ENCODE measurements around the gene NUP93. TPM values are rescaled to one million over a fixed set of nuclear protein-coding genes. Genes with fewer than 3 reads are reported as not detected.

The NUP93 gene
- total and polyA plus RNA-seq, 2 experiments from 2014 or later: 139 to 187 TPM

GRCh38 chr16:56889206-56889605 is 159.3 kb downstream of the NUP93 start:
- peak; percentile 33 for ATAC-seq
- H4K20me1 ChIP-seq (replicated peaks; ENCODE audit: insufficient read depth): no peaks in the 10 kb centered on the region
- H3K9me2 ChIP-seq (ENCODE audit: insufficient read depth): no peaks in the 10 kb centered on the region

More at GRCh38 chr16:56889206-56889605, 159.3 kb downstream of the NUP93 start:
- no peak overlapping the region for H3K27ac Mint-ChIP-seq
- Histone ChIP-seq H3F3A (replicated peaks; ENCODE audit: low read depth) (no peaks in the 10 kb centered on the region), H3K4me2 (no peak overlapping the region), H3K27ac (ENCODE audit: low read depth) (no peak overlapping the region), H2AFZ (0 out of 2 replicates have a peak overlapping the region, but pooled peaks have one; percentile 47), H3K36me3 (ENCODE audit: insufficient read depth) (no peaks in the 10 kb centered on the region), H3K79me2 (replicated peaks; ENCODE audit: insufficient read depth) (no peaks in the 10 kb centered on the region), H3K4me1 (ENCODE audit: insufficient read depth) (no peaks in the 10 kb centered on the region), H3K27me3 (ENCODE audit: insufficient read depth) (no peaks in the 10 kb centered on the region), H3K4me3 (no peak overlapping the region)
- peaks cover 37% of the 10 kb centered on the region for H3K9me3 Mint-ChIP-seq
- no peak for DNase-seq (ENCODE audit: low spot score)
- TF ChIP-seq, protein P1, sequence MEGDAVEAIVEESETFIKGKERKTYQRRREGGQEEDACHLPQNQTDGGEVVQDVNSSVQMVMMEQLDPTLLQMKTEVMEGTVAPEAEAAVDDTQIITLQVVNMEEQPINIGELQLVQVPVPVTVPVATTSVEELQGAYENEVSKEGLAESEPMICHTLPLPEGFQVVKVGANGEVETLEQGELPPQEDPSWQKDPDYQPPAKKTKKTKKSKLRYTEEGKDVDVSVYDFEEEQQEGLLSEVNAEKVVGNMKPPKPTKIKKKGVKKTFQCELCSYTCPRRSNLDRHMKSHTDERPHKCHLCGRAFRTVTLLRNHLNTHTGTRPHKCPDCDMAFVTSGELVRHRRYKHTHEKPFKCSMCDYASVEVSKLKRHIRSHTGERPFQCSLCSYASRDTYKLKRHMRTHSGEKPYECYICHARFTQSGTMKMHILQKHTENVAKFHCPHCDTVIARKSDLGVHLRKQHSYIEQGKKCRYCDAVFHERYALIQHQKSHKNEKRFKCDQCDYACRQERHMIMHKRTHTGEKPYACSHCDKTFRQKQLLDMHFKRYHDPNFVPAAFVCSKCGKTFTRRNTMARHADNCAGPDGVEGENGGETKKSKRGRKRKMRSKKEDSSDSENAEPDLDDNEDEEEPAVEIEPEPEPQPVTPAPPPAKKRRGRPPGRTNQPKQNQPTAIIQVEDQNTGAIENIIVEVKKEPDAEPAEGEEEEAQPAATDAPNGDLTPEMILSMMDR (conservative IDR thresholded peaks at IDR 0.05; ENCODE audit: low read depth in 2 of 2): no peak
- no peak for TF ChIP-seq EZH2phosphoT487 (IDR thresholded peaks at IDR 0.05; ENCODE audit: unreplicated experiment)
- no peak for TF ChIP-seq JUNB (IDR thresholded peaks at IDR 0.05; ENCODE audit: unreplicated experiment)
- no peak for TF ChIP-seq NANOG (IDR thresholded peaks at IDR 0.05; ENCODE audit: borderline replicate concordance)
- TF ChIP-seq EZH2 (IDR thresholded peaks at IDR 0.05; ENCODE audit: low read depth, unreplicated experiment): no peak
- TF ChIP-seq, protein P2, sequence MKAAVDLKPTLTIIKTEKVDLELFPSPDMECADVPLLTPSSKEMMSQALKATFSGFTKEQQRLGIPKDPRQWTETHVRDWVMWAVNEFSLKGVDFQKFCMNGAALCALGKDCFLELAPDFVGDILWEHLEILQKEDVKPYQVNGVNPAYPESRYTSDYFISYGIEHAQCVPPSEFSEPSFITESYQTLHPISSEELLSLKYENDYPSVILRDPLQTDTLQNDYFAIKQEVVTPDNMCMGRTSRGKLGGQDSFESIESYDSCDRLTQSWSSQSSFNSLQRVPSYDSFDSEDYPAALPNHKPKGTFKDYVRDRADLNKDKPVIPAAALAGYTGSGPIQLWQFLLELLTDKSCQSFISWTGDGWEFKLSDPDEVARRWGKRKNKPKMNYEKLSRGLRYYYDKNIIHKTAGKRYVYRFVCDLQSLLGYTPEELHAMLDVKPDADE (IDR thresholded peaks at IDR 0.05): no peak
- TF ChIP-seq, protein P3, sequence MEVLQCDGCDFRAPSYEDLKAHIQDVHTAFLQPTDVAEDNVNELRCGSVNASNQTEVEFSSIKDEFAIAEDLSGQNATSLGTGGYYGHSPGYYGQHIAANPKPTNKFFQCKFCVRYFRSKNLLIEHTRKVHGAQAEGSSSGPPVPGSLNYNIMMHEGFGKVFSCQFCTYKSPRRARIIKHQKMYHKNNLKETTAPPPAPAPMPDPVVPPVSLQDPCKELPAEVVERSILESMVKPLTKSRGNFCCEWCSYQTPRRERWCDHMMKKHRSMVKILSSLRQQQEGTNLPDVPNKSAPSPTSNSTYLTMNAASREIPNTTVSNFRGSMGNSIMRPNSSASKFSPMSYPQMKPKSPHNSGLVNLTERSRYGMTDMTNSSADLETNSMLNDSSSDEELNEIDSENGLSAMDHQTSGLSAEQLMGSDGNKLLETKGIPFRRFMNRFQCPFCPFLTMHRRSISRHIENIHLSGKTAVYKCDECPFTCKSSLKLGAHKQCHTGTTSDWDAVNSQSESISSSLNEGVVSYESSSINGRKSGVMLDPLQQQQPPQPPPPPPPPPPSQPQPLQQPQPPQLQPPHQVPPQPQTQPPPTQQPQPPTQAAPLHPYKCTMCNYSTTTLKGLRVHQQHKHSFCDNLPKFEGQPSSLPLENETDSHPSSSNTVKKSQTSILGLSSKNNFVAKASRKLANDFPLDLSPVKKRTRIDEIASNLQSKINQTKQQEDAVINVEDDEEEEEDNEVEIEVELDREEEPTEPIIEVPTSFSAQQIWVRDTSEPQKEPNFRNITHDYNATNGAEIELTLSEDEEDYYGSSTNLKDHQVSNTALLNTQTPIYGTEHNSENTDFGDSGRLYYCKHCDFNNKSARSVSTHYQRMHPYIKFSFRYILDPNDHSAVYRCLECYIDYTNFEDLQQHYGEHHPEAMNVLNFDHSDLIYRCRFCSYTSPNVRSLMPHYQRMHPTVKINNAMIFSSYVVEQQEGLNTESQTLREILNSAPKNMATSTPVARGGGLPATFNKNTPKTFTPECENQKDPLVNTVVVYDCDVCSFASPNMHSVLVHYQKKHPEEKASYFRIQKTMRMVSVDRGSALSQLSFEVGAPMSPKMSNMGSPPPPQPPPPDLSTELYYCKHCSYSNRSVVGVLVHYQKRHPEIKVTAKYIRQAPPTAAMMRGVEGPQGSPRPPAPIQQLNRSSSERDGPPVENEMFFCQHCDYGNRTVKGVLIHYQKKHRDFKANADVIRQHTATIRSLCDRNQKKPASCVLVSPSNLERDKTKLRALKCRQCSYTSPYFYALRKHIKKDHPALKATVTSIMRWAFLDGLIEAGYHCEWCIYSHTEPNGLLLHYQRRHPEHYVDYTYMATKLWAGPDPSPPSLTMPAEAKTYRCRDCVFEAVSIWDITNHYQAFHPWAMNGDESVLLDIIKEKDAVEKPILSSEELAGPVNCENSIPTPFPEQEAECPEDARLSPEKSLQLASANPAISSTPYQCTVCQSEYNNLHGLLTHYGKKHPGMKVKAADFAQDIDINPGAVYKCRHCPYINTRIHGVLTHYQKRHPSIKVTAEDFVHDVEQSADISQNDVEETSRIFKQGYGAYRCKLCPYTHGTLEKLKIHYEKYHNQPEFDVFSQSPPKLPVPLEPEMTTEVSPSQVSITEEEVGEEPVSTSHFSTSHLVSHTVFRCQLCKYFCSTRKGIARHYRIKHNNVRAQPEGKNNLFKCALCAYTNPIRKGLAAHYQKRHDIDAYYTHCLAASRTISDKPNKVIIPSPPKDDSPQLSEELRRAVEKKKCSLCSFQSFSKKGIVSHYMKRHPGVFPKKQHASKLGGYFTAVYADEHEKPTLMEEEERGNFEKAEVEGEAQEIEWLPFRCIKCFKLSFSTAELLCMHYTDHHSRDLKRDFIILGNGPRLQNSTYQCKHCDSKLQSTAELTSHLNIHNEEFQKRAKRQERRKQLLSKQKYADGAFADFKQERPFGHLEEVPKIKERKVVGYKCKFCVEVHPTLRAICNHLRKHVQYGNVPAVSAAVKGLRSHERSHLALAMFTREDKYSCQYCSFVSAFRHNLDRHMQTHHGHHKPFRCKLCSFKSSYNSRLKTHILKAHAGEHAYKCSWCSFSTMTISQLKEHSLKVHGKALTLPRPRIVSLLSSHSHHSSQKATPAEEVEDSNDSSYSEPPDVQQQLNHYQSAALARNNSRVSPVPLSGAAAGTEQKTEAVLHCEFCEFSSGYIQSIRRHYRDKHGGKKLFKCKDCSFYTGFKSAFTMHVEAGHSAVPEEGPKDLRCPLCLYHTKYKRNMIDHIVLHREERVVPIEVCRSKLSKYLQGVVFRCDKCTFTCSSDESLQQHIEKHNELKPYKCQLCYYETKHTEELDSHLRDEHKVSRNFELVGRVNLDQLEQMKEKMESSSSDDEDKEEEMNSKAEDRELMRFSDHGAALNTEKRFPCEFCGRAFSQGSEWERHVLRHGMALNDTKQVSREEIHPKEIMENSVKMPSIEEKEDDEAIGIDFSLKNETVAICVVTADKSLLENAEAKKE (CRISPR knock-in tag; IDR thresholded peaks at IDR 0.05): no peak
- TF ChIP-seq STAT1 (IDR thresholded peaks at IDR 0.05; ENCODE audit: unreplicated experiment): no peak
- no peak for TF ChIP-seq POLR2AphosphoS5 (IDR thresholded peaks at IDR 0.05; ENCODE audit: low read depth)
- TF ChIP-seq CREB1 (CRISPR knock-in tag; IDR thresholded peaks at IDR 0.05; ENCODE audit: low read depth): no peak
- TF ChIP-seq ZNF331 (CRISPR knock-in tag; IDR thresholded peaks at IDR 0.05; ENCODE audit: low read depth): no peak
- TF ChIP-seq ZNF114 (CRISPR knock-in tag; IDR thresholded peaks at IDR 0.05): no peak
- no peak for TF ChIP-seq REST (IDR thresholded peaks at IDR 0.05; ENCODE audit: unreplicated experiment)
- H3K36me3 Mint-ChIP-seq (ENCODE audit: low read depth): peaks cover 16% of the 10 kb centered on the region
- H3K4me1 Mint-ChIP-seq: no peaks in the 10 kb centered on the region
- peaks cover 7% of the 10 kb centered on the region for H3K27me3 Mint-ChIP-seq (ENCODE audit: insufficient read depth, low read depth, poor library complexity)
- H3K4me3 Mint-ChIP-seq: no peak overlapping the region

Data from GM23338 (cell line).